Activated CD4-positive, alpha-beta T cell treated with anti-CD3 and anti-CD28 coated beads, Interleukin-2, amount 10 ng/mL, durations not matched to agents 7 days and 5 days (primary cell): ENCODE results near the gene CD180. TPM values are rescaled to one million over a fixed set of nuclear protein-coding genes. Genes with fewer than 3 reads are reported as not detected.

Experiments
- CTCF ChIA-PET: fragments of 350-600 bp; sonication (Branson Sonifier 250); formaldehyde crosslinking; loops from one replicate; lab custom pipeline; 2021; ENCODE audit warnings: antibody characterized with exemption; lab: Charles Lee
- POLR2A ChIA-PET: fragments of 350-600 bp; sonication (Branson Sonifier 250); formaldehyde crosslinking; loops from one replicate; lab custom pipeline; 2021; ENCODE audit warnings: antibody characterized with exemption; lab: Charles Lee
- DNase-seq: peaks from one replicate; pipeline ENCODE4 v3.0.0-alpha.2; 2020
- H3K27ac Mint-ChIP-seq: one replicate; pipeline ENCODE4 v1.8.0; 2021; ENCODE audit warnings: mild to moderate bottlenecking, moderate library complexity, mixed read lengths
- H3K27me3 Mint-ChIP-seq: one replicate; pipeline ENCODE4 v1.8.0; 2021; ENCODE audit warnings: mixed read lengths
- H3K36me3 Mint-ChIP-seq: one replicate; pipeline ENCODE4 v1.8.0; 2021; ENCODE audit warnings: low read depth, mixed read lengths
- H3K4me1 Mint-ChIP-seq: one replicate; pipeline ENCODE4 v1.8.0; 2021; ENCODE audit warnings: mixed read lengths
- H3K4me3 Mint-ChIP-seq: one replicate; pipeline ENCODE4 v1.8.0; 2021; ENCODE audit warnings: mild to moderate bottlenecking, moderate library complexity, mixed read lengths
- H3K9me3 Mint-ChIP-seq: one replicate; pipeline ENCODE4 v1.8.0; 2021; ENCODE audit warnings: mixed read lengths
- total RNA-seq, 2 experiments: library from RNA; stranded (reverse); gene quantifications; one replicate each; pipeline ENCODE4 v1.2.3, GENCODE V29; 2021

The CD180 gene
- under 1 TPM; 0.17 TPM for total RNA-seq

- no peak for DNase-seq
These were observed at the start of gene CD180 for GRCh38 chr5:67196537-67197059. Gene CD180, minus strand, starts transcription at chr5:67196799. Its CDS starts 158 bp downstream, at chr5:67196641.

GRCh38 chr5:67246108-67246507 is 49.5 kb upstream of the CD180 start:
- H3K9me3 Mint-ChIP-seq, result no peaks in the 10 kb centered on the region
- ChIA-PET CTCF (interaction anchor here (0.6 to 1.6 kb wide), 5 partner anchors 10 to 1007 kb away, joined by 3 to 6 read pairs (median 4); no protein-coding TSS in a partner anchor), POLR2A (no interaction called here)
- peaks cover 15% of the 10 kb centered on the region for H3K4me1 Mint-ChIP-seq
- DNase-seq, result peak; percentile 60
- no peak overlapping the region for H3K27ac Mint-ChIP-seq
- no peak overlapping the region for H3K4me3 Mint-ChIP-seq
- H3K36me3 Mint-ChIP-seq, result no peaks in the 10 kb centered on the region
- no peaks in the 10 kb centered on the region for H3K27me3 Mint-ChIP-seq

More at GRCh38 chr5:67196537-67197059, at the start of gene CD180:
- ChIA-PET CTCF (interaction anchor here (1.4 to 24.7 kb wide), 3 partner anchors 8 to 33 kb away, joined by 3 to 350 read pairs (median 14); no protein-coding TSS in a partner anchor), POLR2A (interaction anchor here (0.5 kb wide), 1 partner anchor 194 kb away, joined by 3 read pairs; no protein-coding TSS in a partner anchor)
- Mint-ChIP-seq H3K9me3 (peaks cover 41% of the 10 kb centered on the region), H3K4me1 (peaks cover 67% of the 10 kb centered on the region), H3K27ac (no peak within 1 kb of the TSS), H3K27me3 (no peaks in the 10 kb centered on the region), H3K36me3 (peaks cover 44% of the 10 kb centered on the region), H3K4me3 (no peak within 1 kb of the TSS)

GRCh38 chr5:67245259-67245846 is 48.8 kb upstream of the CD180 start:
- Mint-ChIP-seq H3K27ac (no peak overlapping the region), H3K36me3 (no peaks in the 10 kb centered on the region), H3K9me3 (no peaks in the 10 kb centered on the region), H3K4me3 (no peak overlapping the region), H3K4me1 (peaks cover 15% of the 10 kb centered on the region), H3K27me3 (no peaks in the 10 kb centered on the region)
- ChIA-PET CTCF (interaction anchor here (0.6 to 1.6 kb wide), 4 partner anchors 10 to 982 kb away, joined by 3 to 4 read pairs (median 3); no protein-coding TSS in a partner anchor), POLR2A (no interaction called here)
- DNase-seq, result no peak

- DNase-seq, result no peak
- no peaks in the 10 kb centered on the region for H3K27me3 Mint-ChIP-seq
- no peaks in the 10 kb centered on the region for H3K9me3 Mint-ChIP-seq
- POLR2A ChIA-PET, result no interaction called here
- CTCF ChIA-PET, result no interaction called here
- peaks cover 15% of the 10 kb centered on the region for H3K4me1 Mint-ChIP-seq
- H3K36me3 Mint-ChIP-seq, result no peaks in the 10 kb centered on the region
- no peak overlapping the region for H3K4me3 Mint-ChIP-seq
- no peak overlapping the region for H3K27ac Mint-ChIP-seq
These were observed 47.8 kb upstream of the CD180 start for GRCh38 chr5:67244345-67244793.

- ChIA-PET POLR2A (no interaction called here), CTCF (no interaction called here)
- H3K9me3 Mint-ChIP-seq, result no peaks in the 10 kb centered on the region
These were observed 47.3 kb upstream of the CD180 start for GRCh38 chr5:67243944-67244343.

GRCh38 chr5:67243349-67243748 is 46.8 kb upstream of the CD180 start:
- H3K27ac Mint-ChIP-seq, result no peak overlapping the region
- DNase-seq, result no peak
- no peaks in the 10 kb centered on the region for H3K27me3 Mint-ChIP-seq
- H3K36me3 Mint-ChIP-seq, result no peaks in the 10 kb centered on the region
- H3K9me3 Mint-ChIP-seq, result no peaks in the 10 kb centered on the region
- ChIA-PET POLR2A (no interaction called here), CTCF (interaction anchor here (0.6 kb wide), 1 partner anchor 19 kb away, joined by 3 read pairs; no protein-coding TSS in a partner anchor)
- peaks cover 10% of the 10 kb centered on the region for H3K4me1 Mint-ChIP-seq
- H3K4me3 Mint-ChIP-seq, result no peak overlapping the region

More at GRCh38 chr5:67243944-67244343, 47.3 kb upstream of the CD180 start:
- DNase-seq, result no peak
- Mint-ChIP-seq H3K27me3 (no peaks in the 10 kb centered on the region), H3K4me1 (peaks cover 15% of the 10 kb centered on the region), H3K4me3 (no peak overlapping the region), H3K36me3 (no peaks in the 10 kb centered on the region), H3K27ac (peak overlapping the region; percentile 17)

GRCh38 chr5:67241326-67241725 is 44.7 kb upstream of the CD180 start:
- H3K4me1 Mint-ChIP-seq, result peaks cover 8% of the 10 kb centered on the region
- no peak overlapping the region for H3K27ac Mint-ChIP-seq
- DNase-seq, result no peak
- H3K27me3 Mint-ChIP-seq, result no peaks in the 10 kb centered on the region
- POLR2A ChIA-PET, result no interaction called here
- no peak overlapping the region for H3K4me3 Mint-ChIP-seq
- H3K36me3 Mint-ChIP-seq, result no peaks in the 10 kb centered on the region
- CTCF ChIA-PET, result no interaction called here
- H3K9me3 Mint-ChIP-seq, result no peaks in the 10 kb centered on the region

GRCh38 chr5:67240846-67241245 is 44.2 kb upstream of the CD180 start:
- POLR2A ChIA-PET, result no interaction called here
- H3K36me3 Mint-ChIP-seq, result no peaks in the 10 kb centered on the region
- H3K9me3 Mint-ChIP-seq, result no peaks in the 10 kb centered on the region
- CTCF ChIA-PET, result no interaction called here
- H3K27me3 Mint-ChIP-seq, result no peaks in the 10 kb centered on the region
- no peak overlapping the region for H3K27ac Mint-ChIP-seq
- DNase-seq, result no peak
- no peak overlapping the region for H3K4me3 Mint-ChIP-seq
- peaks cover 8% of the 10 kb centered on the region for H3K4me1 Mint-ChIP-seq

GRCh38 chr5:67240065-67240464 is 43.5 kb upstream of the CD180 start:
- Mint-ChIP-seq H3K4me1 (peaks cover 6% of the 10 kb centered on the region), H3K9me3 (no peaks in the 10 kb centered on the region), H3K36me3 (no peaks in the 10 kb centered on the region), H3K27ac (no peak overlapping the region), H3K4me3 (no peak overlapping the region), H3K27me3 (no peaks in the 10 kb centered on the region)
- ChIA-PET POLR2A (no interaction called here), CTCF (interaction anchor here (0.6 to 0.9 kb wide), 5 partner anchors 17 to 1018 kb away, joined by 3 to 4 read pairs (median 3); no protein-coding TSS in a partner anchor)
- DNase-seq, result no peak

GRCh38 chr5:67238191-67238590 is 41.6 kb upstream of the CD180 start:
- H3K4me1 Mint-ChIP-seq, result peaks cover 10% of the 10 kb centered on the region
- H3K27me3 Mint-ChIP-seq, result no peaks in the 10 kb centered on the region
- H3K36me3 Mint-ChIP-seq, result no peaks in the 10 kb centered on the region
- no peak for DNase-seq
- H3K4me3 Mint-ChIP-seq, result no peak overlapping the region
- no peak overlapping the region for H3K27ac Mint-ChIP-seq
- CTCF ChIA-PET, result no interaction called here
- H3K9me3 Mint-ChIP-seq, result no peaks in the 10 kb centered on the region
- POLR2A ChIA-PET, result no interaction called here

GRCh38 chr5:67235399-67236110 is 39.0 kb upstream of the CD180 start:
- no peak overlapping the region for H3K4me3 Mint-ChIP-seq
- POLR2A ChIA-PET, result no interaction called here
- peaks cover 2% of the 10 kb centered on the region for H3K36me3 Mint-ChIP-seq
- no peaks in the 10 kb centered on the region for H3K27me3 Mint-ChIP-seq
- H3K4me1 Mint-ChIP-seq, result peaks cover 6% of the 10 kb centered on the region
- DNase-seq, result no peak
- no peaks in the 10 kb centered on the region for H3K9me3 Mint-ChIP-seq
- H3K27ac Mint-ChIP-seq, result no peak overlapping the region
- CTCF ChIA-PET, result interaction anchor here (1.5 kb wide), 2 partner anchors 11 to 20 kb away, joined by 4 read pairs; no protein-coding TSS in a partner anchor

GRCh38 chr5:67234671-67235176 is 38.1 kb upstream of the CD180 start:
- H3K9me3 Mint-ChIP-seq, result peaks cover 5% of the 10 kb centered on the region
- POLR2A ChIA-PET, result no interaction called here

More at GRCh38 chr5:67234671-67235176, 38.1 kb upstream of the CD180 start:
- no peak for DNase-seq
- H3K4me3 Mint-ChIP-seq, result no peak overlapping the region
- H3K27me3 Mint-ChIP-seq, result no peaks in the 10 kb centered on the region
- H3K36me3 Mint-ChIP-seq, result peaks cover 4% of the 10 kb centered on the region
- no peak overlapping the region for H3K27ac Mint-ChIP-seq
- CTCF ChIA-PET, result interaction anchor here (1.5 kb wide), 2 partner anchors 12 to 19 kb away, joined by 4 read pairs; no protein-coding TSS in a partner anchor
- peaks cover 6% of the 10 kb centered on the region for H3K4me1 Mint-ChIP-seq
